GM20000 (cell line): ENCODE data around the gene DDX42.

Source experiments
- DNase-seq: peaks from one replicate; pipeline ENCODE4 v3.0.0; 2012; ENCODE audit warnings: low spot score
- TF ChIP-seq, protein P1 (sequence below): IDR thresholded peaks from 2 replicates; pipeline ENCODE4 v1.5.1; 2012; ENCODE audit warnings: mild to moderate bottlenecking, control low read depth; ENCODE audit errors: extremely low read depth, missing control alignments

The DDX42 gene

DNA sequence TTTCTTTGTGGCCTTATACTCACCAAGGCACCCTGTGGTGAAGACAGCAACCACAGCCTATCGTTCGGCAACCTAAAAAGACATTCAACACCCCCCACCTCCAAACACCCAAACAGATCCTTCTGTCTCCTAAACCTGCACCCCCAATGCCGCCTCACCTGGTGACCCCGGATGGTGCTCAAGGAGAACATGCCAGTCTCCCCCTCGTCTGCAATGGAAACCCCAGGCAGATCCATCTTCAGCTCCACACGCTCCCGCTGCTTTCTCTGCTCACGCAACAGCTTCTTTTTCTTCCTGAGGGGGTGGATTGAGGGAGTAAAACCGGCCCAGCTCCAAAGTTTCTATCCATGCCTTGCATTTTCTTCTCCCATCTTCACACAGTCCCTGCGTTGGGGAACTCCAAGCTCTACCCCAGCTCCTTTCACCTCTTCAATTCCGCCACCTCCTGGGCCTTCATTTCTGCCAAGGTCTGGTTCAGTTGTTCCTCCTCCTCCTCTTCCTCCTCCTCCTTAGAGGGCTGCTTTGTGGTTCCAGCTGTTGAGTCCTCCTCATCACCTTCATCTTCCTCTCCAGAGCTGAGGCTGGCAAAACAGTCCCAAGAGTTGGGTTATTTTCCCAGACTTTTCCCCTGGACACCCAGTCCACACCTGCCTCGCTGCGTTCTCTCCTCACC lies 49.8 kb downstream of the DDX42 start:
- DNase-seq, result no peak
- TF ChIP-seq, protein P1, sequence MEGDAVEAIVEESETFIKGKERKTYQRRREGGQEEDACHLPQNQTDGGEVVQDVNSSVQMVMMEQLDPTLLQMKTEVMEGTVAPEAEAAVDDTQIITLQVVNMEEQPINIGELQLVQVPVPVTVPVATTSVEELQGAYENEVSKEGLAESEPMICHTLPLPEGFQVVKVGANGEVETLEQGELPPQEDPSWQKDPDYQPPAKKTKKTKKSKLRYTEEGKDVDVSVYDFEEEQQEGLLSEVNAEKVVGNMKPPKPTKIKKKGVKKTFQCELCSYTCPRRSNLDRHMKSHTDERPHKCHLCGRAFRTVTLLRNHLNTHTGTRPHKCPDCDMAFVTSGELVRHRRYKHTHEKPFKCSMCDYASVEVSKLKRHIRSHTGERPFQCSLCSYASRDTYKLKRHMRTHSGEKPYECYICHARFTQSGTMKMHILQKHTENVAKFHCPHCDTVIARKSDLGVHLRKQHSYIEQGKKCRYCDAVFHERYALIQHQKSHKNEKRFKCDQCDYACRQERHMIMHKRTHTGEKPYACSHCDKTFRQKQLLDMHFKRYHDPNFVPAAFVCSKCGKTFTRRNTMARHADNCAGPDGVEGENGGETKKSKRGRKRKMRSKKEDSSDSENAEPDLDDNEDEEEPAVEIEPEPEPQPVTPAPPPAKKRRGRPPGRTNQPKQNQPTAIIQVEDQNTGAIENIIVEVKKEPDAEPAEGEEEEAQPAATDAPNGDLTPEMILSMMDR, result no peak

DNA sequence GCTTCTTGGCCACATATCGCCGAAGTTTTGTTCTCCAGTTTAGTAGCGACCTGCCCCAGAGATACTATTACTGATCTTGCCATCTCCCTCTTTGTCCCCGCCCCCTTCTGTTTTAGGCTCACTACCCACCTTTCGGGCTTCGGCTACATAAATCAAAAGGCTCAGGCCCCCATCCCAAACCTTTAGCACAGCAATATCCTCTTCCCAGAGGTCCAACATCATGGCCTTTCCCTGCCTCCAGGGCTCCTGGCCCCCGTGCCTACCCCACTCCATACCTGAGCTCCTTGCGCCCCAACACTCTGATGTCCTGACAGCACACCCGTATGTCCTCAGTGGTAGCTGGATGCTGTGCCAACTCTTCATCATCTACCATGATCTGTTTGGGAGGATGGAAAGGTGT lies 50.4 kb downstream of the DDX42 start:
- TF ChIP-seq, protein P1, result no peak
- DNase-seq, result no peak

DNA sequence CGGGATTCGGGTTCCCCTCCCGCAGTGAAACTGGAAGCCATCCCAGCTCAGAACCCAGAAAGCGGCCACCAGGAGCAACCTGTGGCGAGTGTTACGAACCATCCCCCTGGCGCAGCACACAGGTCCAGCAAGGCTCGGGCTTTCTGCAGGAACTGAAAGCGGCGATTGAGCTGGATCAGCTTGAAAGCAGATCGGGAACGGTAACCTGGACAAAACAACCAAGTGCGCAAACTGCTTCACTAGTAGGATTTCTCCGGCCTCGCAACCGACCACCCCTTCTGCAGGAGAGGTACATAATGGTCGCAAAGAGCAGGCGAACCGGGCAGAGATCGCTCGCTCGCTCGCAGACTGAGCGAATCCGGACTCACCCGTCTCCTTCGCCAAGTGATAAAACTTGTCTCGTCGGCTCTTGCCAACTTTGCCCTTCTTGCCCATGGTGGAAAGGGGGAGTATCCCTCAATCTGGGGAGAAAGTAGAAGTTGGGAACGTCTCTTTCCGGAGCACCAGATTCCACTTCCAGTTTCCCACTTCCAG lies 52.6 kb downstream of the DDX42 start:
- DNase-seq, result no peak
- TF ChIP-seq, protein P1, result no peak

DNA sequence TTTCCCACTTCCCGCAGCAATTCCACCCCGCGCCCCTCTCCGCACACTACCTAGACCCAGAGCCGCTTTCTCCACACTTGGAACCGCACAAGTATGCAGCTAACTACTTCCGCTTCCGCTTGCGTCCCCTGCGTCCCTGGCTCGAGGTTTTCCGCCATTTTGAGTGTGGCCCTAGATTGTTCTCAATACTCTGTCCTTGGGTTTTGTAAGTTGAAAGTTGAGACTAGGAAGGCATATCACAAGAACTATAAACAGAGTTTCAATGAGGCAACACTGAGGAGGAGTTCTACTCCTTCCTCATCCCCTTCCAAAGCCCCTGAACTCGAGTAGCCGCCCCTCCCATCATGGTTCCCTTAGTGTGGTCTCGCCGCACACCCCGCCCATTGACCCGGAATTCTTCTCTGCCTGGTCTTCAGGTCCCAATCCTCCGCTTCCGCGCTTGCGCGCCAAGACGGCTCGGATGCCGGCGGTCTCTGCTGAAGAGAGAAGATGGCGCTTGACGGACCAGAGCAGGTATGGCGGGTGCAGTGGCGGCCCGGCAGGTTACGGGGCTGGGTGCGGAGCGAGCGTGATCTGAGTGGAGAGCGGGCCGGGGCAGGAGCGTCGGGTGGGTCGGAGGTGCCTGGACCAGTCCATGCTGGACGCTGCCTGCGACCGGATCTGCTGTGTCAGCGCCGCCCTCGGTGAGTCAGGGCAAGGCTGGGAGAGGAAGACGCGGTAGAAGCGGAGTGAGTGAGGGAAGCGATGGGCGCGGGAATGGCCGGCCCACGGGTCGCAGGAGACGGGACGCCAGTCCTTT lies 53.2 kb downstream of the DDX42 start, which contains the start of the genes FTSJ3 and PSMC5:
Gene FTSJ3 (minus strand): TSS at position 662 of the 799 bp plus-strand sequence. CDS start 761 bp downstream, outside the sequence.
Gene PSMC5 (plus strand): TSS at position 430 of the 799 bp plus-strand sequence. CDS start 60 bp downstream, at position 490.
- TF ChIP-seq, protein P1, result peak; percentile 47
- peak; percentile 90 for DNase-seq

DNA sequence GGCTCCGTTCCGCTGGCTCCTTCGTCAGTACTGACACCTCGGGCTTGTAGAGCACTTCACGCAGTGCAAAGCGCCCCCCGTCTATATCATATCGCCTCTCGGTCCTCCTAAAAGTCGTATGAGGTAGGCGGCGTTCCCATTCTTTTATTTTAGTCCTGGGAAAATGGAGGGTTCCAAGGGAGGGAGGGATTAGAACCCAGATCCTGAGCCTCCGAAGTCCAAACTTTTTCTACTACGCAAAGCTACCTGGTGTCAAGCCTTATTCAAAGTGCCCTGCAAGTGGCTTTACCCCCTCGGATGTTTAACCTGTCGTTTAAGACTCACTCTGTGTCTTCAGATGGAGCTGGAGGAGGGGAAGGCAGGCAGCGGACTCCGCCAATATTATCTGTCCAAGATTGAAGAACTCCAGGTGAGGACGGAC lies 53.8 kb downstream of the DDX42 start:
- TF ChIP-seq, protein P1, result no peak
- no peak for DNase-seq

DNA sequence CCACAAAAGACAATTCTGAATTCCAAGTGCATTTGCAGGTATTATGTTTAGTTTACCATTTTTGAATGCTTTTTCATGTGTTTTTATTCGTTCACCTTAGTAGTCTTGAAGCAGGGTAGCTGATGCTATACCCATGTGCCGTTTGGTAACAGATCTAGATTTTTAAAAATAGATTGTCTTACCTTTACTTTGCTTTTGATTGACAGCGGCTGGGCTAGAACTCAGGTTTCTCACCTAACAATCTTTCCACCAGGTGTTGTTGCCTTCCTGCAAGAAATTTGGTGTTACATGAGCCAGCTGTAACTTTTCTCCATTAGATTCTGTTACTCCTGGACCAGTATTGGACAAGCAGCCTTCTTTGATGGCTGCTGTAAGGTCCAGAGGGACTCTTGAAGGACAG lies 55.0 kb downstream of the DDX42 start:
- TF ChIP-seq, protein P1, result no peak
- DNase-seq, result no peak

DNA sequence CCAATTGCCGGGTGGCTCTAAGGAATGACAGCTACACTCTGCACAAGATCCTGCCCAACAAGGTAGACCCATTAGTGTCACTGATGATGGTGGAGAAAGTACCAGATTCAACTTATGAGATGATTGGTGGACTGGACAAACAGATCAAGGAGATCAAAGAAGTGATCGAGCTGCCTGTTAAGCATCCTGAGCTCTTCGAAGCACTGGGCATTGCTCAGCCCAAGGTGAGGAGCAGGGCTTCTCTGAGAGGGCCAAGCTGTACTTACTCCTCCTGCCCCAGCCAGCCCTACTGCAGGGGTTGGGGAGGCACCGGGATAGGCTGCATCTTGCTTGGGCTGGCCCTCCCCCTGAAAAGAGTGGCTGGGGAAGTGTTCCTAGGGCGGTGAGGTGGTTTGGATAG lies 56.3 kb downstream of the DDX42 start:
- DNase-seq, result no peak
- TF ChIP-seq, protein P1, result no peak
